ENCODE measurements around the gene ENTPD7.
"Not testable (repeated sequence)": the region's sequence is repeated elsewhere in the genome, so short reads cannot be mapped to it uniquely, and the experiment has no call there.

Gene ENTPD7

GRCh38 chr10:99693933-99694583 is 34.7 kb downstream of the ENTPD7 start:
- no peak for DNase-seq (ENCODE audit: low spot score)

GRCh38 chr10:99695761-99696160 is 36.5 kb downstream of the ENTPD7 start:
- no peak for DNase-seq (ENCODE audit: low spot score)

GRCh38 chr10:99698504-99699080 is 39.3 kb downstream of the ENTPD7 start:
- no peak for DNase-seq (ENCODE audit: low spot score)

GRCh38 chr10:99700649-99701048 is 41.3 kb downstream of the ENTPD7 start:
- DNase-seq (ENCODE audit: low spot score), result no peak

GRCh38 chr10:99708428-99709012 is 49.2 kb downstream of the ENTPD7 start:
- DNase-seq (ENCODE audit: low spot score), result no peak

GRCh38 chr10:99709480-99710229 is 50.3 kb downstream of the ENTPD7 start:
- DNase-seq (ENCODE audit: low spot score), result peak; percentile 49

GRCh38 chr10:99711129-99711719 is 51.9 kb downstream of the ENTPD7 start:
- DNase-seq (ENCODE audit: low spot score), result peak; percentile 56

- no peak for DNase-seq (ENCODE audit: low spot score)
Measured at GRCh38 chr10:99714446-99714845, 55.1 kb downstream of the ENTPD7 start.

GRCh38 chr10:99720387-99720786 is 61.1 kb downstream of the ENTPD7 start:
- DNase-seq (ENCODE audit: low spot score), result no peak

GRCh38 chr10:99730026-99730425 is 70.7 kb downstream of the ENTPD7 start:
- peak; percentile 60 for DNase-seq (ENCODE audit: low spot score)

- DNase-seq (ENCODE audit: low spot score), result peak; percentile 43
Measured at GRCh38 chr10:99731306-99732032, 72.2 kb downstream of the ENTPD7 start.

- DNase-seq (ENCODE audit: low spot score), result peak; percentile 96
Measured at GRCh38 chr10:99732033-99732842, 72.9 kb downstream of the ENTPD7 start, which contains the start of the genes COX15 and CUTC. Gene COX15, minus strand, starts transcription at chr10:99732127. Its CDS starts 78 bp downstream, at chr10:99732049. Gene CUTC, plus strand, starts transcription at chr10:99732234. Its CDS starts 115 bp downstream, at chr10:99732349.

- no peak for DNase-seq (ENCODE audit: low spot score)
Measured at GRCh38 chr10:99733366-99733765, 74.1 kb downstream of the ENTPD7 start.

- DNase-seq (ENCODE audit: low spot score), result not testable (repeated sequence)
Measured at GRCh38 chr10:99734111-99734510, 74.8 kb downstream of the ENTPD7 start.

- no peak for DNase-seq (ENCODE audit: low spot score)
Measured at GRCh38 chr10:99740260-99740659, 81.0 kb downstream of the ENTPD7 start.

- no peak for DNase-seq (ENCODE audit: low spot score)
Measured at GRCh38 chr10:99740933-99741559, 81.7 kb downstream of the ENTPD7 start.

GRCh38 chr10:99742254-99742653 is 82.9 kb downstream of the ENTPD7 start:
- DNase-seq (ENCODE audit: low spot score), result no peak

- peak; percentile 37 for DNase-seq (ENCODE audit: low spot score)
Measured at GRCh38 chr10:99742701-99743100, 83.4 kb downstream of the ENTPD7 start.

GRCh38 chr10:99743841-99744240 is 84.5 kb downstream of the ENTPD7 start:
- DNase-seq (ENCODE audit: low spot score), result no peak

GRCh38 chr10:99746166-99746565 is 86.9 kb downstream of the ENTPD7 start:
- not testable (repeated sequence) for DNase-seq (ENCODE audit: low spot score)
